Stimulated activated CD4-positive, alpha-beta T cell treated with anti-CD3 and anti-CD28 coated beads, Interleukin-1b, Interleukin-23, amount 100 ng/mL, for 4 hours (primary cell): ENCODE results near the gene NUP155.
"Not testable (repeated sequence)": the region's sequence is repeated elsewhere in the genome, so short reads cannot be mapped to it uniquely, and the experiment has no call there.

ENCODE experiments used
- DNase-seq, 2 donors: peaks; one replicate each; pipeline ENCODE4 v3.0.0-alpha.2; 2020; ENCODE audit warnings: low read depth in 2 of 2

The NUP155 gene

DNA sequence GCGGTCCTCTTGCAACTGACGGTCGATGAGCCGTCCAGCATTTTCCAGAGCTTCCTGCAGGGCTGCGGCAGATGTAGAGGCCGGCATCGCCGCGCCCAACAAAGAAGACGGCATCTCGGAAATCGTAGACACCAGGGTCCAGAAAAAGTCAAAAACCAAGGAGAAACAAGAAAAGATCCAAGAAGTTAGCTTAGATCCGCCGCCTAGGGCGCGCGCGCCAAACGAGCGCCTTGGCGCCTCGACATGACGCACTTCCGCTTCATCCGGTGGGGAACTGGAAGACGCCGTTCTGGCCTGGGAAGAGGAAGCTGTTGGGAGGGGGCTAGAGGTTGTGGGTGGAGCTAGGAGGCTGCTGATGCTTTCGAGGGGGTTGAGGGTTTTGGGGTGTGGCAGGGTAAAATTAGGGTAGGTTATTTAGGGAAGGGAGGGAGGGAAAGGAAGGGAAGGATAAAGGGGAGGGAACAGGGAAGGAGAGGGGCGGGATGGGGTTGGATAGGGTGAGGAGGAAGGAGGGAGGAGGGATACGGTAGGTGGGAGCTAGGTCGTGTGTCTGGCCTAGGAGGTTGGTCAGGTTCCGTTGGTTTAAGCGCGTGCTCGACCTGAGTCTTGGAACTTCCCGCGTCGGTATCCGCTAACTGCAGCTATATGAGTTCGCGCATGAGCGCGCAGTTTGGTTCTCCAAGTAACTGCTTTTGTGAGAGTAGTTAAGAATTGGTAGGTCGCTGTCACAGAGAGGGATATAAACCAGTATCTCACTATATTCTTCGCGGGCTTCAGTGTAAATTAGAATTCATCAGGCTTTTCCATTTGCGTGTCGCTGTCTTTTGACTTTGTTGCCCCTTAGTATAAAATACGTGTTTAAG, at the start of gene NUP155:
Gene NUP155 (minus strand): TSS at position 243 of the 863 bp plus-strand sequence. CDS start 129 bp downstream, at position 114.
- DNase-seq = peak; percentile 77 to 78

GRCh38 chr5:37417347-37417746, 46.4 kb upstream of the NUP155 start:
- DNase-seq = no peak

GRCh38 chr5:37415456-37415855, 44.5 kb upstream of the NUP155 start:
- not testable (repeated sequence) for DNase-seq

GRCh38 chr5:37412515-37412914, 41.6 kb upstream of the NUP155 start:
- no peak for DNase-seq

- DNase-seq = no peak
Measured at GRCh38 chr5:37400501-37400900, 29.6 kb upstream of the NUP155 start.

DNA sequence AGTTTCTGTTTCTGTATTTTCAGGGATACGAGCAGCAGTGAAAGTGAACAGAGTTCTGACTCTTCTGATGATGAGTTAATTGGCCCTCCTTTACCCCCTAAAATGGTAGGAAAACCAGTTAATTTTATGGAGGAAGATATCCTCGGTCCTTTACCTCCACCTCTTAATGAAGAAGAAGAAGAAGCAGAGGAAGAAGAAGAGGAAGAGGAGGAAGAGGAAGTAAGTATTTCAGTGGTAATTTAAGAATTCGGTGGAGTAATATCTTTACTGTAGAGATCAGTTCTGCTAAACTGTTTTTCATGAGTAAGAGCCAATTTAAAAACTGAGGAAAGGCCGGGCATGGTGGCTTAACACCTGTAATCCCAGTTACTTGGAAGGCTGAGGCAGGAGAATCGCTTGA, 25.4 kb upstream of the NUP155 start:
- DNase-seq = no peak

DNA sequence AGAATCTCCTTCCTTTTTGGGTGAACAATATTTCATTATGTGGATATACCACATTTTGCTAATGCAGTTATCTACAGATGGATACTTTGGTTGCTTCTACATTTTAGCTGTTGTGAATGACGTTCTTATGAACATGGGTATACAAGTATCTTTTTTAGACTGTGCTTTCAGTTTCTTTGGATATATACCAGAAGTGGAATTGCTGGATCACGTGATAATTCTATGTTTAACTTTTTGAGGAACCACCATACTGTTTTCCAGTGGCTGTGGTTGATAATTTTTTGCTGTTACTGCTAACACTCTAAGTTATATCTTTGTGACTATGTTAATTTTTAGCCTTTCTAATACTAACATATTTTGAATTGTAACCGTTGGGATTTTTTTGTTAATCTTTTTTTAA, 20.7 kb upstream of the NUP155 start:
- DNase-seq = no peak

DNA sequence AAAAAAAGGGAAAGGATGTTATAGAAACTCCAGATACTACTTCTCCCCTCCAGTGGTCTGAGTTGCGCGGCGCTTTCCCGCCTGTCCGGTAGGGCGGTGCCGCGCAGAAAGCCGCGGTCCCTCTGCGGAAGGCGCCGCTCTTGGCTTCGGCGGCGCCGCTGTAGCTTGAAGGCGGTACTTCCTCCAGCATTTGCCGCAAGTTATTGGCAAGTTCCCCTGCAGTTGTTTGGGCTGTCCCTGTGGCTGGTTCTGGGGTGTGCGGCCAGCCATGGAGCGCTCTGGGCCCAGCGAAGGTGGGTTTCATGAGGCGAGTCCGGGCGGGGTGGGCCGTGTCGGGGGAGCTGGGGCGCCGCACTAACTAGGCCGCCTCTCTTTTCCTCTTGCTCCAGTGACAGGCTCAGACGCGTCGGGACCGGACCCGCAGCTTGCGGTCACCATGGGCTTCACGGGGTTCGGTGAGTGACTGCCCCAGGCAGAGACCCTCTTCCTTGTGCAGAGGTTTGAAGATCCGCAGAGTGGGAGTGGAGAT, 8.3 kb upstream of the NUP155 start, which contains the start of gene WDR70:
Gene WDR70 (plus strand): TSS at position 219 of the 529 bp plus-strand sequence. CDS start 50 bp downstream, at position 269.
- DNase-seq = peak; percentile 62 to 66

DNA sequence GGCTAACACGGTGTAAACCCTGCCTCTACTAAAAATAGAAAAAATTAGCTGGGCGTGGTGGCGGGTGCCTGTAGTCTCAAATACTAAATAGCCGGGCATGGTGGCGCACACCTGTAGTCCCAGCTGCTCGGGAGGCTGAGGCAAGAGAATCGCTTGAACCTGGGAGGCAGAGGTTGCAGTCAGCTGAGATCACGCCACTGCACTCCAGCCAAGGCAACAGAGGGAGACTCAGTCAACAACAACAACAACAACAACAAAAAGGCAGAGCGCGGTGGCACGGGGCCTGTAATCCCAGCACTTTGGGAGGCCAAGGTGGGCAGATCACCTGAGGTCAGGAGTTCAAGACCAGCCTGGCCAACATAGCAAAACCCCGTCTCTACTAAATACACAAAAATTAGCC, 7.2 kb upstream of the NUP155 start:
- not testable (repeated sequence) for DNase-seq

DNA sequence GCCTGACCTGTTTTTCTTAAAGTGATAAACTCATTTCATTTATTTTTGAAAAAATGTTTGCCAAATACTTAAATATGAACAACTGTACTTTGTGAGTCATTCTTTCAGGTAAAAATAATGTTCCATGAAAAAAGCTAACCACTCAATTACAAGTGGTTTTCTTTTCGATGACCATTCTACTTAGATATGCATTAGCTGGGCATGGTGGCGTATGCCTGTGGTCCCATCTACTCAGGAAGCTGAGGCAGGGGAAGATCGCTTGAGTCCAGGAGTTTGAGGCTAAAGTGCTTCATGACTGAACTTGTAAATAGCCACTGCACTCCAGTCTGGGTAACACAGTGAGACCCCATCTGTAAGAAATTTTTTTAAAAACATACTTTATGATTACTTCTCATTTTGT, 4.2 kb upstream of the NUP155 start:
- no peak for DNase-seq

GRCh38 chr5:37370550-37370863, 399 bp downstream of the NUP155 start:
- DNase-seq = no peak

DNA sequence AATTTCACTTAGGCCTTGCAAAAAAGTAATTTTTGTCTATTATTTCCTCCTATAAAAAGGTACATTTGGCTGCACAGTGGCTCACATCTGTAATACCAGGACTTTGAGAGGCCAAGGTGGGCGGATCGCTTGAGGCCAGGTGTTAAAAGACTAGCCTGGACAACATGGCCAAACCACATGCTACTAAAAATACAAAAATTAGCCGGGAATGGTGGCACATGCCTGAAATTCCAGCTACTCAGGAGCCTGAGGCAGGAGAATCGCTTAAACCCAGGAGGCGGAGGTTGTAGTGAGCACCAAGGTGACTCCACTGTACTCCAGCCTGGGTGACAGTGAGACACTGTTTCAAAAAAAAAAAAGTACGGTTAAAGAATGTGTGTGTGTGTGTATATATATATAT, 15.7 kb downstream of the NUP155 start:
- no peak for DNase-seq

GRCh38 chr5:37342741-37343140, 28.2 kb downstream of the NUP155 start:
- DNase-seq = not testable (repeated sequence)

DNA sequence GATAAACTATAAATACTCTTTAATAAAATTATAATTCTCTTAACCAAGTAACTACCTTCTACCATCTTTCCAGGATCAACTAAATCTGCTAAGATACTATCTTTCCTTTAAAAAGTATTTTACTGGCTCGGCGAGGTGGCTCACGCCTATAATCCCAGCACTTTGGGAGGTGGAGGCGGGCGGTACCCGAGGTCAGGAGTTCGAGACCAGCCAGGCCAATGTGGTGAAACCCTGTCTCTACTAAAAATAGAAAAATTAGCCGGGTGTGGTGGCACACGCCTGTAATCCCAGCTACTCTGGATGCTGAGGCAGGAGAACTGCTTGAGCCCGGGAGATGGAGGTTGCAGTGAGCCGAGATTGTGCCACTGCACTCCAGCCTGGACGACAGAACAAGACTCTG, 36.2 kb downstream of the NUP155 start:
- DNase-seq = not testable (repeated sequence)

GRCh38 chr5:37326536-37326935, 44.4 kb downstream of the NUP155 start:
- no peak for DNase-seq

DNA sequence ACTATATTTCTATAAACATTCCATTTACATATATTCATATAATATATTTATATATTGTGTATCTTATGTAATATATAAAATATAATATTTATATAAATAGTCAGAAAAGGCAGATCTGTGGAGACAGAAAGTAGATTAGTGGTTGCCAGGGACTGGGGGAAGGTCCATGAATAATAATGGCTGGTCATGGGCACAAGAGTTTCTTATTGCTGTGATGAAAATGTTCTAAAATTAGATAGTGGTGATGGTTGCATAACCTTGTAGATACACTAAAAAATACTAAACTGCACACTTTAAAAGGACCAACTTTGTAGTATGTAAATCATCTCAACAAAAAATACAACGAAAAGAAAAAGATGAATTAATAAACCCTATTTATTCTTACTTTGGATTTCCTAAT, 47.3 kb downstream of the NUP155 start:
- DNase-seq = no peak

DNA sequence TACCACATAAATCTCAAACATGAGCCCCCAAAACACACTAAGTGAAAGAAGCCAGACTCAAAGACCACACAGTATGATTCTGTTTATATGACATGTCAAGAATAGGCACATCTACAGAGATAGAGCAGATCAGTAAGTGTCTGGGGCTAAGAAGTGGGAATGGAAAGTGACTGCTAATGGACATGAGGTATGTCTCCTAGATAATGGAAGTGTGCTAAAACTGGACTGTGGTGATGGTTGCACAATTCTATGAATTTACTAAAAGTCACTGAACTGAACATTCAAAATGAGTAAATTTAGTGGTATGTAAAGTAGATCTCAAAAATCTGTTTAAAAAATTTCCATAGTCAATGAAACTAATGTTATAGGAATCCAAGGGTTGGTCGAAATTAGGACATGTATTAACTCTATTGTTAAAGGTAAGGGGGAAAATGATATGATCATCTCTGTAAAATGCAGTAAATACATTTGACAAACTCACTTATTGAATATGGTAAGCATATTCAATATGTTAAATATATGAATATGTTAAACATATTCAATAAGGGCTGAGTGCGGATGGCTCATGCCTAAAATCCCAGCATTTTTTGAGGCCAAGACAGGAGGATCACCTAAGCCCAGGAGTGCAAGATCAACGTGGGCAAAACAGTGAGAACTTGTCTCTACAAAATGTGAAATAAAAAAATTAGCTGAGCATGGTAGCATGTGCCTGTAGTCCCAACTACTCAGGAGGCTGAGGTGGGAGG, 51.7 kb downstream of the NUP155 start:
- DNase-seq = no peak

DNA sequence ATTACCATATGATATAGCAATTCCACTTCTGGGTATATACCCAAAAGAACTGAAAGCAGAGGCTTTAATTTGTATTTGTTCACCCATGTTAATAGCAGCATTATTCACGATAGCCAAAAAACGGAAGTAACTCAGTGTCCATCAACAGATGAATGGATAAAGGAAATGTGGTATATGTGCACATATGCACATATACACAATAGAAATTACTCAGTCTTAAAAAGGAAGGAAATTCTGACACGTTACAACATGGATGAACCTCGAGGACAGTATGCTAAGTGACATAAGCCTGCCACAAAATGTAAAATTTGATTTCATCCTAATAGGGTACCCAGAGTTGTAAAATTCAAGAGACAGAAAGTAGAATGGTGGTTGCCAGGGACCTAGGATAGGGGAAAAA, 54.9 kb downstream of the NUP155 start:
- DNase-seq = no peak

DNA sequence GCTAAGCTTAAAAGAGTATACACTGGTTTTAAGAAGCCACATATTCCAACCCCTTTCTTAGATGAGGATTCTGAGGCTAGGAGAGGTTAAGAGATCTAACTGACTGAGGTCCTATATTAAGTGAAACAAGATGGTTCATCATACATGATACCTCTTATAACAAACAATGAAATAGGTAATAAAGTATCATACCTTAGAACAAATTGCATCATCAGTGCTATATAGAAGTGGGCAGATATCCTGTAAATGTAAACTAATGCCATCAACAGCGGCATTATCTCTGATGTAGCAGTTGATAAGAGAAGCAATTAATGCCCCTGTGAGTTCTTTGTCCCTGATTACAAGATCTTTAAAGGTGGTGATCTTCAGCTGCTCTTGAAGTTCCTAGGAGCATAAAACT, 60.5 kb downstream of the NUP155 start:
- DNase-seq = no peak

DNA sequence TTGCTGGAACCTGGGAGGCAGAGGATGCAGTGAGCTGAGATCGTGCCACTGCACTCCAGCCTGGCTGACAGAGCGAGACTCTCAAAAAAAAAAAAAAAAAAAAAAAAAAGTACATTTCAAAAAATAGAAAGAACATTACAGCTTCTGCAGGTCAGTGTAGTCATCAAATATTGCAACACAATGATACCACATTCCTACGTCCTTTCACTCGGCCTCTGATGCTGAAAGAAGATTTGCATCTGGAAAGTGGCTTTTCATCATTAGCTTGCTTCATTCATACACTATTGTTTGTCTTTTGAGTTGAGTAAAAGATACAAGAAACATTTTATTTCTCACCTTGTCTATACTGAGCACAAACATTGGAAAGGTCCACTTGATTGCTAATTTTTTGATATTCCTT, 62.1 kb downstream of the NUP155 start:
- DNase-seq = no peak

DNA sequence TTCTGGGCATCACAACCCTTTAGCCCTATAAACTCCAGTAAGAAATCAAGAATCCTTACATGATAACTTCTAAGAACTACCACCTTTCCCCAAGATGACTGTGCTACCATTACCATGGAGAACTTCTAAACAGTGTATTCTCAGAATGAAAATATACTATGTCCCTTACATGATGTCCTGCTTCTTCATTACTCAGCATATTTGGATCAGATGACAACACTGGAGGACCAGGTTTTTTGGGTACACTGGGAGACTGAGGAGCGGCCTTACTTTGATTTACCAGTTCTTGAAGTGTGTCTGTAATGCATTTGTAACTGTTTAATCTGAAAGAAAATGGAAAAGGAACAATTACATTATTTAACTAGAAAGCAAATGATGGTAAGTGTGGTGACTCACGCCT, 66.0 kb downstream of the NUP155 start:
- no peak for DNase-seq

DNA sequence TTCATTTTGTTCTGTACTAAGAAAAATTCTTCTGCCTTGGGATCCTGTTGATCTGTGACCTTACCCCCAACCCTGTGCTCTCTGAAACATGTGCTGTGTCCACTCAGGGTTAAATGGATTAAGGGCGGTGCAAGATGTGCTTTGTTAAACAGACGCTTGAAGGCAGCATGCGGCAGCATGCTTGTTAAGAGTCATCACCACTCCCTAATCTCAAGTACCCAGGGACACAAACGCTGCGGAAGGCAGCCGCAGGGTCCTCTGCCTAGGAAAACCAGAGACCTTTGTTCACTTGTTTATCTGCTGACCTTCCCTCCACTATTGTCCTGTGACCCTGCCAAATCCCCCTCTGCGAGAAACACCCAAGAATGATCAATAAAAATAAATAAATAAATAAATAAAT, 74.6 kb downstream of the NUP155 start:
- DNase-seq = not testable (repeated sequence)
